Caco-2 (cell line): Measurements from ENCODE around the gene ADAM11. TPM values are rescaled to one million over a fixed set of nuclear protein-coding genes. Genes with fewer than 3 reads are reported as not detected.

Experiments used
- BruUV-seq: library from RNA; stranded (reverse); fragments of 400-500 nt; replicated peaks from 2 replicates; lab custom pipeline; 2021; lab: Mats Ljungman, UMichigan
- CTCF ChIA-PET: fragments of 300-600 bp; sonication (Branson Sonifier 250); formaldehyde crosslinking; loops from one replicate; lab custom pipeline; 2022; ENCODE audit warnings: antibody characterized with exemption; lab: Charles Lee
- POLR2A ChIA-PET: fragments of 300-600 bp; sonication (Branson Sonifier 250); formaldehyde crosslinking; loops from one replicate; lab custom pipeline; 2022; ENCODE audit warnings: antibody characterized with exemption; lab: Charles Lee
- DNase-seq, 2 experiments: peaks; one replicate each; pipeline versions ENCODE4 v3.0.0 to v3.0.0-alpha.2; 2020 to 2022
- H3K27me3 ChIP-seq: replicated peaks from 2 replicates; pipeline ENCODE4 v1.6.0; 2011; ENCODE audit warnings: low read length; ENCODE audit not compliant: control insufficient read depth, insufficient read depth
- H3K36me3 ChIP-seq: 2 replicates; pipeline ENCODE4 v1.5.1; 2011; ENCODE audit warnings: low read length; ENCODE audit not compliant: control insufficient read depth, insufficient read depth
- H3K4me1 ChIP-seq: fragments of 250-450 bp; sonication (Bioruptor Pico); 2 replicates; pipeline ENCODE4 v1.5.1; 2020; ENCODE audit warnings: mild to moderate bottlenecking
- H3K4me3 ChIP-seq: 2 replicates; pipeline ENCODE4 v1.5.1; 2011; ENCODE audit warnings: low read depth, mild to moderate bottlenecking, control low read depth, low read length
- H3K9me3 ChIP-seq: fragments of 250-450 bp; sonication (Bioruptor Pico); 2 replicates; pipeline ENCODE4 v1.5.1; 2020; ENCODE audit warnings: mild to moderate bottlenecking, moderate library complexity
- H3K27ac Mint-ChIP-seq: one replicate; pipeline ENCODE4 v1.8.0; 2022; ENCODE audit warnings: mixed read lengths; ENCODE audit not compliant: unreplicated experiment
- H3K27me3 Mint-ChIP-seq: one replicate; pipeline ENCODE4 v1.8.0; 2022; ENCODE audit warnings: mixed read lengths; ENCODE audit not compliant: insufficient read depth, unreplicated experiment
- H3K36me3 Mint-ChIP-seq: one replicate; pipeline ENCODE4 v1.8.0; 2022; ENCODE audit warnings: mild to moderate bottlenecking, mixed read lengths; ENCODE audit not compliant: insufficient read depth, unreplicated experiment
- H3K4me1 Mint-ChIP-seq: one replicate; pipeline ENCODE4 v1.8.0; 2022; ENCODE audit warnings: low read depth, mixed read lengths; ENCODE audit not compliant: unreplicated experiment
- H3K4me3 Mint-ChIP-seq: one replicate; pipeline ENCODE4 v1.8.0; 2022; ENCODE audit warnings: mild to moderate bottlenecking, moderate library complexity, mixed read lengths; ENCODE audit not compliant: unreplicated experiment
- H3K9me3 Mint-ChIP-seq: one replicate; pipeline ENCODE4 v1.8.0; 2022; ENCODE audit warnings: mixed read lengths; ENCODE audit not compliant: unreplicated experiment
- intact Hi-C: fragments of 100-400 bp; cut with micrococcal nuclease; formaldehyde crosslinking; loops from one replicate; pipeline ENCODE4 v1.10.0; 2022; ENCODE audit not compliant: unreplicated experiment
- total RNA-seq: library from RNA; stranded (reverse); gene quantifications from 2 replicates; pipeline ENCODE4 v1.2.3, GENCODE V29; 2022
- TF ChIP-seq, protein P1 (sequence below), 2 experiments: fragments of 200-600 bp in 1 of 2; IDR thresholded peaks; 1 replicate in 1 of 2; 2 replicates in 1 of 2; pipeline versions ENCODE4 v1.5.1 to v1.8.0; 2011 to 2022; ENCODE audit warnings: antibody characterized with exemption in 1 of 2, control low read depth in 1 of 2, inconsistent platforms in 1 of 2, low read depth in 1 of 2, low read length in 1 of 2, mild to moderate bottlenecking in 1 of 2, moderate library complexity in 1 of 2; ENCODE audit not compliant: insufficient read depth in 1 of 2, severe bottlenecking in 1 of 2, unreplicated experiment in 1 of 2

ADAM11 gene
- total RNA-seq, 1 experiment from 2014 or later = 1.9 TPM

GRCh38 chr17:44751331-44751730, 7.5 kb upstream of the ADAM11 start:
- Mint-ChIP-seq H3K9me3 (no peaks in the 10 kb centered on the region), H3K4me1 (no peaks in the 10 kb centered on the region), H3K27me3 (no peaks in the 10 kb centered on the region), H3K36me3 (peaks cover 27% of the 10 kb centered on the region), H3K4me3 (no peak overlapping the region), H3K27ac (no peak overlapping the region)
- no TSS peak for BruUV-seq
- intact Hi-C loops = no loop called here
- TF ChIP-seq, protein P1, sequence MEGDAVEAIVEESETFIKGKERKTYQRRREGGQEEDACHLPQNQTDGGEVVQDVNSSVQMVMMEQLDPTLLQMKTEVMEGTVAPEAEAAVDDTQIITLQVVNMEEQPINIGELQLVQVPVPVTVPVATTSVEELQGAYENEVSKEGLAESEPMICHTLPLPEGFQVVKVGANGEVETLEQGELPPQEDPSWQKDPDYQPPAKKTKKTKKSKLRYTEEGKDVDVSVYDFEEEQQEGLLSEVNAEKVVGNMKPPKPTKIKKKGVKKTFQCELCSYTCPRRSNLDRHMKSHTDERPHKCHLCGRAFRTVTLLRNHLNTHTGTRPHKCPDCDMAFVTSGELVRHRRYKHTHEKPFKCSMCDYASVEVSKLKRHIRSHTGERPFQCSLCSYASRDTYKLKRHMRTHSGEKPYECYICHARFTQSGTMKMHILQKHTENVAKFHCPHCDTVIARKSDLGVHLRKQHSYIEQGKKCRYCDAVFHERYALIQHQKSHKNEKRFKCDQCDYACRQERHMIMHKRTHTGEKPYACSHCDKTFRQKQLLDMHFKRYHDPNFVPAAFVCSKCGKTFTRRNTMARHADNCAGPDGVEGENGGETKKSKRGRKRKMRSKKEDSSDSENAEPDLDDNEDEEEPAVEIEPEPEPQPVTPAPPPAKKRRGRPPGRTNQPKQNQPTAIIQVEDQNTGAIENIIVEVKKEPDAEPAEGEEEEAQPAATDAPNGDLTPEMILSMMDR (IDR thresholded peaks at IDR 0.05; ENCODE audit: insufficient read depth in 1 of 2, low read depth in 1 of 2, low read length in 1 of 2, severe bottlenecking in 1 of 2, unreplicated experiment in 1 of 2) = no peak
- H3K9me3 ChIP-seq = no peaks in the 10 kb centered on the region
- no peaks in the 10 kb centered on the region; the same call in 1 of the 2 replicates for H3K36me3 ChIP-seq
- no peak overlapping the region for H3K4me3 ChIP-seq
- ChIA-PET POLR2A (no interaction called here), CTCF (no interaction called here)
- H3K27me3 ChIP-seq = no peaks in the 10 kb centered on the region
- no peak for DNase-seq
- no peaks in the 10 kb centered on the region for H3K4me1 ChIP-seq

GRCh38 chr17:44751806-44752205, 7.0 kb upstream of the ADAM11 start:
- DNase-seq = no peak
- no peaks in the 10 kb centered on the region for H3K4me1 ChIP-seq
- no peaks in the 10 kb centered on the region for H3K27me3 ChIP-seq
- TF ChIP-seq, protein P1 (IDR thresholded peaks at IDR 0.05; ENCODE audit: insufficient read depth in 1 of 2, low read depth in 1 of 2, low read length in 1 of 2, severe bottlenecking in 1 of 2, unreplicated experiment in 1 of 2) = no peak
- POLR2A ChIA-PET = no interaction called here
- Mint-ChIP-seq H3K4me1 (no peaks in the 10 kb centered on the region), H3K36me3 (peaks cover 25% of the 10 kb centered on the region), H3K27me3 (no peaks in the 10 kb centered on the region), H3K9me3 (no peaks in the 10 kb centered on the region), H3K4me3 (no peak overlapping the region), H3K27ac (no peak overlapping the region)
- BruUV-seq = no TSS peak
- H3K4me3 ChIP-seq = no peak overlapping the region
- no peaks in the 10 kb centered on the region; the same call in 1 of the 2 replicates for H3K36me3 ChIP-seq
- intact Hi-C loops = no loop called here
- H3K9me3 ChIP-seq = no peaks in the 10 kb centered on the region
- CTCF ChIA-PET = no interaction called here

DNA sequence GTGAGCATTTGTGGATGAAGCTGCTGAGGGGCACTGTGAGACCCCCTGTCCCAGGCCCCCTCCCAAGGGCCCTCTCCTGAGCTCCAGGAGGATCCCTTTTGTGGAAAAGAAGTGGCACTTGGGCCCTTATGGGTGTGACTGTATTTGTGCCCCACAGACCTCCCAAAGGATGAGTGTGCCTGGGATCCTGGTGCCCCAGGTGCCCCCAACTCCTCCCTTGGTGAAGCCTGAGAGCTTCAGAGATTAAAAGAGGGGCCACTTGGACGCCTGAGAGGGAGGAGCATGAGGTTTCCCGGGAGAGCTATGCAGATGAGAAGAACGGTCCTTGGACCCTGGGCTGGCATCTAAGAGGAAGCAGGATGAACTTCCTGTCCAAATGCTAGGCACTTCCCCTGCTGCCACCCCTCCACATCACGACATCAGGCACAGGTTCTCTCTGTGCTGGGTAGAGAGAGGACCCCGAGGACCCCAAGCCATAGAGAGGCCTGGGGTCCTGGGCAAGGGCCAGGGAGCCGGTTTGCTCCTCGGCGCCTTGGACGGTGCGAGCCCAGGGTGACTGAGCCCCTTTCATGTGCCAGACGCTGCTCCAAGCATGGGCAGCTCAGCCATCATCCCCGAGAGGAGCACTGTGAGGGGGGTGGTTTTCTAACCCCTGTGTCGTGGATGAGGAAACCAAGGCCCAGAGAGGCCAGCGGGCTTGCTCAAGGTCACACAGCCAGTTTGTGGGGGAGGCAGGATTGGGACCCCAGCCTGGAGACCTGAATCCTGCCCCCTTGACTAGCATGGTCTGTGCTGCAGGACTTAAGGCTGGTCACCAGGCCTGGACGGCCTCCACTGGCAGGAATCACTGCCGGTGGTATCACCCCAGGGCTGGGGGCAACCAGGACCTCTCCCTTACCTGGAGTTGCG, 5.6 kb upstream of the ADAM11 start:
- H3K27me3 ChIP-seq = no peaks in the 10 kb centered on the region
- Mint-ChIP-seq H3K4me1 (no peaks in the 10 kb centered on the region), H3K27me3 (no peaks in the 10 kb centered on the region), H3K4me3 (no peak overlapping the region), H3K36me3 (peaks cover 14% of the 10 kb centered on the region), H3K9me3 (no peaks in the 10 kb centered on the region), H3K27ac (no peak overlapping the region)
- ChIA-PET POLR2A (no interaction called here), CTCF (interaction anchor here (0.6 to 0.7 kb wide), 3 partner anchors 26 to 85 kb away, joined by 5 to 8 read pairs (median 8); no protein-coding TSS in a partner anchor)
- no peak for DNase-seq
- intact Hi-C loops = no loop called here
- H3K4me3 ChIP-seq = no peak overlapping the region
- no TSS peak for BruUV-seq
- no peaks in the 10 kb centered on the region for H3K4me1 ChIP-seq
- no peaks in the 10 kb centered on the region for H3K9me3 ChIP-seq
- TF ChIP-seq, protein P1 (IDR thresholded peaks at IDR 0.05; ENCODE audit: insufficient read depth in 1 of 2, low read depth in 1 of 2, low read length in 1 of 2, severe bottlenecking in 1 of 2, unreplicated experiment in 1 of 2) = no peak
- H3K36me3 ChIP-seq = no peaks in the 10 kb centered on the region; the same call in 1 of the 2 replicates
